Adrenal gland (tissue), 12 donors: Measurements from ENCODE around the gene RND1. TPM values are rescaled to one million over a fixed set of nuclear protein-coding genes. Genes with fewer than 3 reads are reported as not detected.
"Not testable (repeated sequence)": the region's sequence is repeated elsewhere in the genome, so short reads cannot be mapped to it uniquely, and the experiment has no call there.

ENCODE experiments used
- DNase-seq, 7 donors: peaks; one replicate each; pipeline ENCODE4 v3.0.0-alpha.2; 2019 to 2020
- H3K27ac ChIP-seq, 5 donors: fragments of 200-600 bp; sonication (generic) in 4 of 5; 1 replicate in 3 of 5; 2 replicates in 2 of 5; pipeline versions ENCODE4 v1.5.1 to v1.8.0; 2016 to 2020; ENCODE audit warnings: mild to moderate bottlenecking in 1 of 5
- H3K27me3 ChIP-seq: fragments of 200-600 bp; 2 replicates; pipeline ENCODE4 v1.8.0; 2021
- H3K36me3 ChIP-seq, 2 donors: fragments of 200-600 bp; replicated peaks in 1 of 2; 1 replicate in 1 of 2; 2 replicates in 1 of 2; pipeline versions ENCODE4 v1.5.1 to v1.8.0; 2018 to 2022
- H3K4me1 ChIP-seq, 2 donors: fragments of 200-600 bp; replicated peaks in 1 of 2; 1 replicate in 1 of 2; 2 replicates in 1 of 2; pipeline versions ENCODE4 v1.5.1 to v1.8.0; 2018 to 2021
- H3K4me3 ChIP-seq, 4 donors: fragments of 200-600 bp; sonication (generic) in 3 of 4; one replicate each; pipeline ENCODE4 v1.5.1; 2016 to 2018
- H3K9me3 ChIP-seq, 3 donors: fragments of 200-600 bp; sonication (generic) in 1 of 3; replicated peaks in 1 of 3; 1 replicate in 2 of 3; 2 replicates in 1 of 3; pipeline versions ENCODE4 v1.5.1 to v1.8.0; 2016 to 2021
- CTCF ChIP-seq, 6 experiments: fragments of 450-650 bp in 4 of 6; fragments of 200-600 bp in 2 of 6; sonication (generic) in 1 of 6; IDR thresholded peaks; 1 replicate in 5 of 6; 2 replicates in 1 of 6; pipeline versions ENCODE4 v1.5.1 to v1.8.0; 2016 to 2021; ENCODE audit warnings: antibody characterized with exemption in 6 of 6, mild to moderate bottlenecking in 2 of 6, moderate library complexity in 1 of 6
- POLR2A ChIP-seq, 2 donors: fragments of 450-650 bp; IDR thresholded peaks; one replicate each; pipeline ENCODE4 v1.6.1; 2017; ENCODE audit warnings: antibody characterized with exemption in 2 of 2, mild to moderate bottlenecking in 2 of 2, moderate library complexity in 1 of 2
- WGBS, 4 donors: extraction: QIAGEN DNeasy Blood & Tissue Kit in 2 of 4; methylation state at CpG; one replicate each; pipeline versions ENCODE4 v1.1.5 to v1.1.7; 2013 to 2017; 5-methylcytosine and 5-hydroxymethylcytosine counted together
- intact Hi-C, 2 donors: fragments of 100-400 bp; cut with DNase I; formaldehyde crosslinking; loops; one replicate each; pipeline versions ENCODE4 v1.14.1 to v1.15.0; 2022 to 2023
- polyA plus RNA-seq, 3 donors: library from polyadenylated mRNA; stranded (reverse); fragments of 200-250 nt in 2 of 3; fragments of 350-450 nt in 1 of 3; fragmentation: Illumina TruSeq in 1 of 3; extraction: RNeasy Lipid Tissue Mini Kit (QIAGEN cat#74804) in 1 of 3; gene quantifications; one replicate each; pipeline ENCODE4 v1.2.3, GENCODE V29; 2013 to 2014
- total RNA-seq, 9 donors: library from RNA; depleted of rRNA in 4 of 9; stranded (reverse); fragments of >200 nt in 4 of 9; fragments of 120-200 nt in 1 of 9; fragmentation: NEBNext Ultra II Directional in 1 of 9; extraction: Animal tissue kit (Norgen Biotek cat#: 25700) in 1 of 9; gene quantifications; one replicate each; pipeline versions ENCODE4 v1.1.0 to v1.2.4, GENCODE V29; 2013 to 2023
- donor health status: healthy with polysubstance abuse.
- donor health status: Bipolar disorder and iron deficiency.
- donor health status: DM: yes; HTN: yes; CAD: no.
- donor health status: DM: no; HTN: no; CAD: no.
- donor health status: DM: no; HTN: no; CAD: no.
- donor health status: DM: yes; HTN: yes; CAD: no.

Gene RND1
- total and polyA plus RNA-seq, 12 donors, result 0.20 to 2.9 (median 0.43) TPM; not detected in 5

- WGBS, 4 donors, result 0% methylated on average over 28 to 53 of the region's 53 CpGs
- no peaks in the 10 kb centered on the region for H3K9me3 ChIP-seq
- TF ChIP-seq POLR2A (IDR thresholded peaks at IDR 0.05), result peak; percentile 30 to 50
- no peak for TF ChIP-seq CTCF (IDR thresholded peaks at IDR 0.05)
- peak within 1 kb of the TSS; percentile 39 to 88 (median 71) for H3K27ac ChIP-seq
- H3K4me3 ChIP-seq, result peak within 1 kb of the TSS in 3 of 4 donors; percentile 46 to 85 (median 84)
- H3K4me1 ChIP-seq, result peaks cover 13 to 17% of the 10 kb centered on the region in 2 donors
- peak; percentile 93 to 97 (median 97) for DNase-seq
- H3K36me3 ChIP-seq, result peaks cover 0 to 3% of the 10 kb centered on the region in 2 donors
- H3K27me3 ChIP-seq, result no peaks in the 10 kb centered on the region
- intact Hi-C loops, result loop anchor here in 1 of 2 donors (5.0 kb wide), 1 partner anchor 35 kb away; no protein-coding TSS in a partner anchor
These were observed 13.6 kb downstream of the RND1 start, which contains the start of gene DDX23 for GRCh38 chr12:48851883-48852733. DDX23 (minus strand) TSS chr12:48852163; CDS start chr12:48845782, 6,381 bp downstream.

- H3K27ac ChIP-seq, H3K27me3 ChIP-seq, DNase-seq, H3K4me3 ChIP-seq, H3K9me3 ChIP-seq, H3K4me1 ChIP-seq, intact Hi-C loops: not testable (repeated sequence)
- H3K36me3 ChIP-seq, result peaks cover 0 to 74% of the 10 kb centered on the region in 2 donors
- WGBS, 4 donors, result 95 to 96% methylated on average over 19 to 29 of the region's 29 CpGs; no CpG with 5 or more reads in 2 of the 4 donors
These were observed 23.6 kb downstream of the RND1 start for GRCh38 chr12:48842021-48842420.

GRCh38 chr12:48838048-48838447, 27.6 kb downstream of the RND1 start:
- Histone ChIP-seq H3K4me3 (no peak overlapping the region), H3K27ac (no peak overlapping the region), H3K9me3 (no peaks in the 10 kb centered on the region), H3K27me3 (no peaks in the 10 kb centered on the region), H3K36me3 (peaks cover 0 to 81% of the 10 kb centered on the region in 2 donors), H3K4me1 (no peaks in the 10 kb centered on the region)
- intact Hi-C loops, result no loop called here
- no peak for DNase-seq
- WGBS, 4 donors, result 88 to 94% (median 90%) methylated on average over 4 of the region's 4 CpGs
- TF ChIP-seq CTCF (IDR thresholded peaks at IDR 0.05) (no peak), POLR2A (IDR thresholded peaks at IDR 0.05) (no peak)

- H3K9me3 ChIP-seq, result no peaks in the 10 kb centered on the region
- WGBS, 4 donors, result 85 to 91% (median 89%) methylated on average over 11 to 12 of the region's 12 CpGs
- H3K4me3 ChIP-seq, result no peak overlapping the region
- TF ChIP-seq POLR2A (IDR thresholded peaks at IDR 0.05), result no peak
- TF ChIP-seq CTCF (IDR thresholded peaks at IDR 0.05), result no peak
- no peaks in the 10 kb centered on the region for H3K27me3 ChIP-seq
- H3K4me1 ChIP-seq, result no peaks in the 10 kb centered on the region
- intact Hi-C loops, result no loop called here
- no peak overlapping the region for H3K27ac ChIP-seq
- peaks cover 0 to 93% of the 10 kb centered on the region in 2 donors for H3K36me3 ChIP-seq
- DNase-seq, result no peak
These were observed 33.2 kb downstream of the RND1 start for GRCh38 chr12:48832321-48833060.
